GM19467 (cell line): Measurements from ENCODE around the gene TRAK2.
"Not testable (repeated sequence)": the region's sequence is repeated elsewhere in the genome, so short reads cannot be mapped to it uniquely, and the experiment has no call there.

Experiments used
- ATAC-seq: cut with Tn5 transposase; IDR thresholded peaks from one replicate; pipeline ENCODE4 v1.9.1; 2021; ENCODE audit warnings: mild to moderate bottlenecking, moderate library complexity; ENCODE audit not compliant: unreplicated experiment

The TRAK2 gene

DNA sequence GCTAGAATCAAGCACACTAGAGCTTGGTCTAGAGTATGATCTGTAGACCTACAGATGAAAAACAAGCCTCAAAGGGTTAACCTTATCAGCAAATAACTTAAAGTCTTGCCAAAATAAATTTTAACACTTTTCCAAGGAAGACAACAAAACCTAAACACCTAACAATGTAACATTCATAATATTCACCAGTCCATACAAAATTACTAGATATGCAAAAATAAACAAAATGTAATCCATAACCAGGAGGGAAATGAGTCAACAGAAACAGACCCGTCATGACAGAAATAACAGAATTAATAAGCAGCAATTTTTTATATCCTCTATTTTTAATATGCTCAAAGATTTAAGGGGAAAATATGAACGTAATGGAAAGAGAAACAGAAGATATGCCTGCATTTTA, 36.1 kb downstream of the TRAK2 start:
- ATAC-seq, result no peak

- ATAC-seq, result peak; percentile 66
Measured at GRCh38 chr2:201414099-201415023, 36.9 kb downstream of the TRAK2 start.

GRCh38 chr2:201413552-201413951, 37.7 kb downstream of the TRAK2 start:
- ATAC-seq, result no peak

- no peak for ATAC-seq
Measured at GRCh38 chr2:201413143-201413542, 38.1 kb downstream of the TRAK2 start.

DNA sequence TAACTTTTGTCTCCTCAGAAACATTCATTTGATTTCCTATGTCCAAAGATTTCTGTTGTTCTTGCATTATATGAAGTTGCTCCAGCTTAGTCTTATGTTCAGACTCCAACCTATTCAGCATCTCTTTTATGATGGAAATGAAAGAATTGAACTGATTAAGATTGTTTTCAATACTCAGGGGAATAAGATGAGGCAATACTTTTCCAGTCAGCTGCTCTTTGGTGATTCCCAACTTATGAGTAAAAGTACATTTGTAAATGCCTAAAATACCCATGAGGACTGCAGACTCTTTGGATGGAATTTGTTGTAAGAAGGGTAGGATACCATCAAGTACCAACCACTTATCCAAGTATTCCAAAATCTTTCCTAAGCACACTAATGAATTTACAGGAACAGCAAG, 39.8 kb downstream of the TRAK2 start:
- no peak for ATAC-seq

- no peak for ATAC-seq
Measured at GRCh38 chr2:201408931-201409330, 42.3 kb downstream of the TRAK2 start.

DNA sequence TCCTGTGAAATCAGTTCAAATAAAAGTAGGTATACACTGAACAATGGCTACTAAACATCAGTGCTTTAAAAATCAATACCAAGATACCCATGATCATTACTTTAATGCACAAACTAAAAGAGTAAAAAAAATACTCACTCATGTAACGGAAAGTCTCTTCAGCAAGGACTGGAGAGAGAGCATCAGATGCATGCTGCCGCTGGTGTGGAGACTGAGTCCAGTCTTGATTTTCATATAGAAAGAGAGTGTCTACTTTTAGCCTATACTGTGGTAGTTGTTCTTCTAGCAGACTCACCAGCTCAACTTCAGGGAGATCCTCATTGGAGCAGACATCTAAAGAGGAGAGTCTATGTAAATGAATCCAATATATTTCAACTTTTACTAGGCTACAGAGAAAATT, 44.0 kb downstream of the TRAK2 start:
- ATAC-seq, result no peak

GRCh38 chr2:201406077-201406662, 45.1 kb downstream of the TRAK2 start:
- ATAC-seq, result no peak

DNA sequence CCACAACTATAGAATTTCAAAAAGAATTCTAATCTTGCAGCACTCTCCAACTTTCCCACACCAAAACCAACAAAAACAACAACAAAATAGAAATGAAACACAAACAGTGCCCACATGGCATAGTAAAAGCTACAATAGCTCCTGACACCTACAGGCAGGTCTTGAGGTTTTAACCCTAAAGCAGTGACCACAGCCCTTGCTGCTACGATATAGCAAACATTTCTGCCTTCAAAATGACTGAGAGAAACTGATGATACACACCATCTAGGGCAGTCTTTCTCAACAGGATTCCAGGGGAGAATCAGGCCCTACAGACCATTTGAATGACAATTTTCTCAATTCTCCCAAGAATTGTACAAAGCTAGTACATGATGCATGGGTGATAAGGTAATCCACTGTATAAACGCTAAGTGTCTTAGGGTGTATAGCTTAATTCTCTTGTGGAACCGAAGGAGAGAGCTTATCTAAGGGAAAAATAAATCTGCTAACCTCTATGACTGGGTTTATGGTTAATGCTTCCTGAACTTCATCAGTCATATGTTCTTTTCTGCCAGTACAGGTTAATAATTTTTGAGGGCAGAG, 46.5 kb downstream of the TRAK2 start:
- no peak for ATAC-seq

GRCh38 chr2:201403880-201404279, 47.4 kb downstream of the TRAK2 start:
- no peak for ATAC-seq

- no peak for ATAC-seq
Measured at GRCh38 chr2:201402651-201403562, 48.4 kb downstream of the TRAK2 start.

- ATAC-seq, result no peak
Measured at GRCh38 chr2:201401815-201402214, 49.4 kb downstream of the TRAK2 start.

DNA sequence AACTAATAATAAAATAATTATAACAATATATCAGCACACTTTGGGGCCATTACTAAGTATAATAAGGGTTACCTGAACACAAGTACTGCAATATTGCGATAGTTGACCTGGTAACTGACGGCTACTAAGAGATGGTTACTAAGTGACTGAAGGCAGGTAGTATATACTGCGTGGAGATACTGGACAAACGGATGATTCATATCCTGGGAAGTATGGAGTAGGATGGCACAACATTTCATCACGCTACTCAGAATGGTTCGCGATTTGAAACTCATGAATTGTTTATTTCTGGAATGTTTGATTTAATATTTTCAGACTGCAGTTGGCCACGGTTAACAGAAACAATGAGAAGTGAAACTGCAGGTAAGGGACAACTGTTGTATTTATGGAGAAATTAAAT, 54.7 kb downstream of the TRAK2 start:
- no peak for ATAC-seq

DNA sequence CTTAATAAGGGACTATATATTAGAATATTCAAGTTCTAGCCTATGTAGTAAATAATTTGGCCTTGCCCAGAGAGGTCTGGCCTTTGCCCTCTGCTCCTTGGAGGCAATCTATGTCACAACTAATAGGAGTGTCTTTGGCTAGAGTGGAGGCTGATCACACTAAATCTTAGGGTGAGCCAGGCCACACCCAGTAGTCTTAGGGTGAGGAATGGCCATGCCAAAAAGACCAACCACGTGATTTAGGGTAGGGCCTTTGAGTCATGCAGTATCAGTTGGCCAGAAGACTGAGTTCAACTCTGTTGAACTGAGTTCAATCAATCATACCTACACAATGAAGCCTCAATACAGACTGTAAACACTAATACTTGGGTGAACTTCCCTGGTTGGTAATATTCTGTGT, 68.1 kb downstream of the TRAK2 start:
- ATAC-seq, result no peak

GRCh38 chr2:201378496-201379397, 72.5 kb downstream of the TRAK2 start:
- no peak for ATAC-seq

DNA sequence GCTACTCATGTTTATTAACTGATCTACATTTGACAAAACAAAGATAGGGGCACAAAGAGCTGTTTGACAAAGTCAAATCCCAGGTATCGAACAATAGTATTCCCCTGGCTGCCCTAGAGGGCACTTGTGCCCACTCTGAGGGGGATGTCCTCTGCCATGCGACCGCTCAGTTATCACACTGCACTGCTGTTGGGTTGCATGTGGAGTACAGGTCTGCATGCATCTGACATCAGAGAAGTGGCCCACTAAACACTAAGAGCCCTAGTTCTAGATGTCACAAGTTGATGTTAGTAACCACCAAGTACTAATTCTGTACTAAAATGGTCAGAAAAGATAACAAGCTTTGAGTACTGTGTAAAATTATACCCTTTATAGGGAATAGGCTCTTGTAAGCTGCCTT, 74.0 kb downstream of the TRAK2 start:
- no peak for ATAC-seq

DNA sequence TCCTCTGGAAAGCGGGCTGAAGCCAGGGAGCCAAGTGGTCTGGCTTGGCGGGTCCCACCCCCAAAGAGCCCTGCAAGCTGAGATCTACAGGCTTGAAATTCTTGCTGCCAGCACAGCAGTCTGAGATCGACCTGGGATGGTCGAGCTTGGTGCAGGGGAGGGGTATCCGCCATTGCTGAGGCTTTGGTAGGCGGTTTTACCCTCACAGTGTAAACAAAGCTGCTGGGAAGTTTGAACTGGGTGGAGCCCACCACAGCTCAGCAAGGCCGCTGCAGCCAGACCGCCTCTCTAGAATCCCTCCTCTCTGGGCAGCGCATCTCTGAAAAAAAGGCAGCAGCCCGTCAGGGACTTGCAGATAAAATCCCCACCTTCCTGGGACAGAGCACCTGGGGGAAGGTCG, 81.5 kb downstream of the TRAK2 start:
- no peak for ATAC-seq

GRCh38 chr2:201369318-201369717, 81.9 kb downstream of the TRAK2 start:
- ATAC-seq, result not testable (repeated sequence)

GRCh38 chr2:201366146-201366545, 85.1 kb downstream of the TRAK2 start:
- no peak for ATAC-seq
